PC-9 (cell line): Measurements from ENCODE around the gene TPPP. TPM values are rescaled to one million over a fixed set of nuclear protein-coding genes. Genes with fewer than 3 reads are reported as not detected.

Experiments used
- BruUV-seq: library from RNA; stranded (reverse); fragments of 400-500 nt; replicated peaks from 2 replicates; lab custom pipeline; 2021; lab: Mats Ljungman, UMichigan
- CTCF ChIA-PET: fragments of 300-600 bp; sonication (Branson Sonifier 250); formaldehyde crosslinking; loops from one replicate; lab custom pipeline; 2022; ENCODE audit warnings: antibody characterized with exemption; lab: Charles Lee
- POLR2A ChIA-PET: fragments of 300-600 bp; sonication (Branson Sonifier 250); formaldehyde crosslinking; loops from one replicate; lab custom pipeline; 2022; ENCODE audit warnings: antibody characterized with exemption; ENCODE audit not compliant: unreplicated experiment; lab: Charles Lee
- DNase-seq, 2 experiments: peaks; one replicate each; pipeline versions ENCODE4 v3.0.0 to v3.0.0-alpha.2; 2015 to 2022; ENCODE audit warnings: mixed read lengths in 1 of 2
- H2AFZ ChIP-seq: fragments of 200-600 bp; sonication (generic); 2 replicates; pipeline ENCODE4 v1.8.1; 2017; ENCODE audit warnings: antibody characterized with exemption
- H3F3A ChIP-seq: fragments of 200-600 bp; sonication (generic); 2 replicates; pipeline ENCODE4 v1.8.1; 2017; ENCODE audit warnings: antibody characterized with exemption, mild to moderate bottlenecking, low read depth; ENCODE audit not compliant: insufficient read depth
- H3K27ac ChIP-seq: fragments of 200-600 bp; sonication (generic); 2 replicates; pipeline ENCODE4 v1.6.1; 2016; ENCODE audit warnings: mixed run types
- H3K27me3 ChIP-seq: fragments of 200-600 bp; sonication (generic); 2 replicates; pipeline ENCODE4 v1.6.1; 2016; ENCODE audit warnings: low read depth, mixed run types; ENCODE audit not compliant: insufficient read depth
- H3K36me3 ChIP-seq: fragments of 200-600 bp; sonication (generic); 2 replicates; pipeline ENCODE4 v1.6.1; 2016; ENCODE audit warnings: low read depth, mixed run types
- H3K4me1 ChIP-seq: fragments of 200-600 bp; sonication (generic); replicated peaks from 2 replicates; pipeline ENCODE4 v1.6.1; 2016; ENCODE audit warnings: mixed run types; ENCODE audit not compliant: insufficient read depth
- H3K4me2 ChIP-seq: fragments of 200-600 bp; sonication (generic); 2 replicates; pipeline ENCODE4 v1.6.1; 2017; ENCODE audit warnings: mixed run types
- H3K4me3 ChIP-seq: fragments of 200-600 bp; sonication (generic); 2 replicates; pipeline ENCODE4 v1.6.1; 2016; ENCODE audit warnings: mixed run types
- H3K79me2 ChIP-seq: fragments of 200-600 bp; sonication (generic); 2 replicates; pipeline ENCODE4 v1.6.1; 2017; ENCODE audit warnings: low read depth, mixed run types
- H3K9me2 ChIP-seq: fragments of 200-600 bp; sonication (generic); 2 replicates; pipeline ENCODE4 v1.8.1; 2017; ENCODE audit warnings: mild to moderate bottlenecking; ENCODE audit not compliant: insufficient read depth
- H3K9me3 ChIP-seq: fragments of 200-600 bp; sonication (generic); 2 replicates; pipeline ENCODE4 v1.8.1; 2016; ENCODE audit warnings: low read depth; ENCODE audit not compliant: insufficient read depth
- H4K20me1 ChIP-seq: fragments of 200-600 bp; sonication (generic); 2 replicates; pipeline ENCODE4 v1.8.1; 2017; ENCODE audit not compliant: insufficient read depth
- CTCF ChIP-seq: fragments of 200-600 bp; sonication (generic); conservative IDR thresholded peaks from 2 replicates; pipeline ENCODE4 v1.6.1; 2017; ENCODE audit warnings: mixed run types, antibody characterized with exemption, mild to moderate bottlenecking, moderate library complexity
- EZH2 ChIP-seq: fragments of 200-600 bp; sonication (generic); IDR thresholded peaks from 2 replicates; pipeline ENCODE4 v1.8.0; 2017; ENCODE audit warnings: antibody characterized with exemption, low read depth
- intact Hi-C: fragments of 100-400 bp; cut with micrococcal nuclease; formaldehyde crosslinking; loops from one replicate; pipeline ENCODE4 v1.10.0; 2022; ENCODE audit not compliant: unreplicated experiment
- total RNA-seq: library from RNA; stranded (reverse); gene quantifications from 2 replicates; pipeline ENCODE4 v1.2.3, GENCODE V29; 2021

The TPPP gene
- total RNA-seq, 1 experiment from 2014 or later, result 0.17 TPM

GRCh38 chr5:620586-621180, 72.5 kb downstream of the TPPP start:
- Histone ChIP-seq H3K4me3 (no peak overlapping the region), H3F3A (0 out of 2 replicates have a peak, but pooled peaks cover 3% of the 10 kb centered on the region), H3K79me2 (peaks cover 26% of the 10 kb centered on the region), H3K9me3 (no peaks in the 10 kb centered on the region), H3K9me2 (no peaks in the 10 kb centered on the region), H3K4me2 (no peak overlapping the region), H4K20me1 (peaks cover 21% of the 10 kb centered on the region), H2AFZ (no peak overlapping the region), H3K36me3 (peaks cover 35% of the 10 kb centered on the region), H3K27ac (no peak overlapping the region), H3K27me3 (no peaks in the 10 kb centered on the region), H3K4me1 (no peaks in the 10 kb centered on the region)
- ChIA-PET POLR2A (no interaction called here), CTCF (no interaction called here)
- BruUV-seq, result no TSS peak
- no peak for TF ChIP-seq EZH2
- TF ChIP-seq CTCF, result no peak
- DNase-seq, result no peak
- intact Hi-C loops, result no loop called here

DNA sequence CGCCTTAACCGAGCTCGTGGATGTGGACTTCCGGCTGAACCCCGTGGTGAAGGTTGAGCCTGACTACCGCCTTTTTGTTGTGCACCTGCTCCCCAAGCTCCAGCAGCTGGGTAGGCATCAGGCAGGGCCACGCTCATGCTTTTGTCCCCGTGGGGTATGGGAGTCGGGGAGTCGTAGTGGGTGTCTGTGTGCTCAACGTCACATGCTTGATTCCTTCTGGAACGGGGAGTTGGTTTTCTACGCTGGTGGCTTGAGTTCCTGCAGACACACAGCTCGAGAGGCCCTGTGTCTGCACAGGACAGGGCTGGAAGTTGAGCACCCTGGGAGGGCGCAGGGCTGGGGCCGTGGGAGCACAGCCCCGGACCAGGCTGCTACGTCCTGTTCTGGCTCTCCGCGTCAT, 73.0 kb downstream of the TPPP start:
- Histone ChIP-seq H3K27me3 (no peaks in the 10 kb centered on the region), H3K36me3 (peaks cover 40% of the 10 kb centered on the region), H3K4me2 (no peak overlapping the region), H3K27ac (no peak overlapping the region), H3F3A (0 out of 2 replicates have a peak, but pooled peaks cover 3% of the 10 kb centered on the region), H3K4me3 (no peak overlapping the region), H3K79me2 (peaks cover 31% of the 10 kb centered on the region), H2AFZ (no peak overlapping the region), H3K4me1 (no peaks in the 10 kb centered on the region), H3K9me3 (no peaks in the 10 kb centered on the region), H3K9me2 (no peaks in the 10 kb centered on the region), H4K20me1 (peaks cover 24% of the 10 kb centered on the region)
- ChIA-PET POLR2A (no interaction called here), CTCF (no interaction called here)
- no peak for DNase-seq
- no TSS peak for BruUV-seq
- TF ChIP-seq EZH2 (no peak), CTCF (no peak)
- intact Hi-C loops, result no loop called here

DNA sequence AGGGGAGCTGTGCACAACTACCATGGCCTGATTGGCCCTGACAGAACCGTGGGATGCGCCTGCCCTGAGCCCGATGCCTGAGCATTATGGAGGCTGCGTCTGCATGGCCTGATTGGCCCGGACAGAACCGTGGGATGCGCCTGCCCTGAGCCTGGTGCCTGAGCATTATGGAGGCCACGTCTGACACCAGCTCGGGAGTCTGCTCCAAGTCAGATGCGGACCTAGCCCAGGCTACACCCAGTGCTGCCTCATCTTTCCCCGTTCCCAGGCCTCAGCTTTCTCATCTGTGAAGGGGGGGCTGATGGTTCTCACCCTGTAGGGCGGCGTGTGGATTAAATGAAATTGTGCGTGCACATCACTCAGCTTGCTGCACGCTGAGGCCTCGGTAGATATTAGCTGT, 73.7 kb downstream of the TPPP start:
- Histone ChIP-seq H3K9me3 (no peaks in the 10 kb centered on the region), H3K36me3 (peaks cover 40% of the 10 kb centered on the region), H3K4me2 (no peak overlapping the region), H3K9me2 (no peaks in the 10 kb centered on the region), H3K27me3 (no peaks in the 10 kb centered on the region), H3F3A (0 out of 2 replicates have a peak, but pooled peaks cover 6% of the 10 kb centered on the region), H3K4me3 (no peak overlapping the region), H2AFZ (no peak overlapping the region), H4K20me1 (peaks cover 21% of the 10 kb centered on the region), H3K79me2 (peaks cover 38% of the 10 kb centered on the region), H3K27ac (no peak overlapping the region), H3K4me1 (peaks cover 5% of the 10 kb centered on the region)
- TF ChIP-seq EZH2 (no peak), CTCF (no peak)
- DNase-seq, result no peak
- ChIA-PET CTCF (no interaction called here), POLR2A (interaction anchor here (0.7 kb wide), 1 partner anchor 38 kb away, joined by 16 read pairs; no protein-coding TSS in a partner anchor)
- intact Hi-C loops, result no loop called here
- BruUV-seq, result no TSS peak
